Ovary (tissue), 9 donors: Measurements from ENCODE around the gene MGAT5. TPM values are rescaled to one million over a fixed set of nuclear protein-coding genes. Genes with fewer than 3 reads are reported as not detected.

Experiments
- DNase-seq, 5 donors: peaks; one replicate each; pipeline ENCODE4 v3.0.0-alpha.2; 2019 to 2020
- H3K27ac ChIP-seq, 2 donors: fragments of 200-600 bp; one replicate each; pipeline versions ENCODE4 v1.5.1 to v1.8.0; 2019 to 2022
- H3K27me3 ChIP-seq: fragments of 200-600 bp; one replicate; pipeline ENCODE4 v1.8.0; 2022
- H3K36me3 ChIP-seq: fragments of 200-600 bp; sonication (generic); one replicate; pipeline ENCODE4 v1.5.1; 2019
- H3K4me1 ChIP-seq: one replicate; pipeline ENCODE4 v1.8.1; 2013; ENCODE audit warnings: mild to moderate bottlenecking, moderate library complexity; ENCODE audit not compliant: insufficient read depth
- H3K4me3 ChIP-seq: fragments of 200-600 bp; sonication (generic); one replicate; pipeline ENCODE4 v1.5.1; 2017
- H3K9me3 ChIP-seq, 2 donors: fragments of 200-600 bp in 1 of 2; sonication (generic) in 1 of 2; one replicate each; pipeline versions ENCODE4 v1.5.1 to v1.8.1; 2013 to 2019; ENCODE audit warnings: mild to moderate bottlenecking in 1 of 2, moderate library complexity in 1 of 2
- CTCF ChIP-seq, 3 donors: fragments of 450-650 bp in 2 of 3; fragments of 200-600 bp in 1 of 3; IDR thresholded peaks; one replicate each; pipeline versions ENCODE4 v1.5.1 to v1.8.0; 2016 to 2022; ENCODE audit warnings: antibody characterized with exemption in 3 of 3, mild to moderate bottlenecking in 1 of 3
- EP300 ChIP-seq: sonication (generic); formaldehyde crosslinking; IDR thresholded peaks from one replicate; pipeline ENCODE4 v1.6.1; 2017; ENCODE audit warnings: antibody characterized with exemption
- POLR2A ChIP-seq: fragments of 450-650 bp; IDR thresholded peaks from one replicate; pipeline ENCODE4 v1.6.1; 2017; ENCODE audit warnings: antibody characterized with exemption, mild to moderate bottlenecking, moderate library complexity
- WGBS, 3 donors: extraction: QIAGEN DNeasy Blood & Tissue Kit in 1 of 3; methylation state at CpG; one replicate each; pipeline versions ENCODE4 v1.1.5 to v1.1.7; 2013 to 2017; 5-methylcytosine and 5-hydroxymethylcytosine counted together
- intact Hi-C, 4 donors: fragments of 100-400 bp; cut with DNase I; formaldehyde crosslinking; loops; one replicate each; pipeline versions ENCODE4 v1.11.0 to v1.15.1; 2022 to 2023
- polyA plus RNA-seq, 2 donors: library from polyadenylated mRNA; stranded (reverse); fragments of 200-250 nt in 1 of 2; fragments of 350-450 nt in 1 of 2; fragmentation: Illumina TruSeq in 1 of 2; extraction: RNeasy Lipid Tissue Mini Kit (QIAGEN cat#74804) in 1 of 2; gene quantifications; one replicate each; pipeline ENCODE4 v1.2.3, GENCODE V29; 2013 to 2014
- total RNA-seq, 7 donors: library from RNA; depleted of rRNA in 2 of 7; stranded (reverse); fragments of >200 nt in 2 of 7; fragmentation: NEBNext Ultra II Directional in 3 of 7; extraction: Animal tissue kit (Norgen Biotek cat#: 25700) in 3 of 7; gene quantifications; one replicate each; pipeline versions ENCODE4 v1.1.0 to v1.2.4, GENCODE V29; 2016 to 2023
- donor health status: DM: no; HTN: no; CAD: no; lungs with moderate emphysema.
- donor health status: DM: no; HTN: no; CAD: no.
- donor health status: Bipolar disorder and iron deficiency.
- donor health status: DM: yes; HTN: yes; CAD: no.
- donor health status: DM: no; HTN: no; CAD: no.
- donor health status: DM: yes; HTN: yes; CAD: no.

The MGAT5 gene
- total and polyA plus RNA-seq, 9 donors, result 11.3 to 61.2 (median 32.4) TPM

DNA sequence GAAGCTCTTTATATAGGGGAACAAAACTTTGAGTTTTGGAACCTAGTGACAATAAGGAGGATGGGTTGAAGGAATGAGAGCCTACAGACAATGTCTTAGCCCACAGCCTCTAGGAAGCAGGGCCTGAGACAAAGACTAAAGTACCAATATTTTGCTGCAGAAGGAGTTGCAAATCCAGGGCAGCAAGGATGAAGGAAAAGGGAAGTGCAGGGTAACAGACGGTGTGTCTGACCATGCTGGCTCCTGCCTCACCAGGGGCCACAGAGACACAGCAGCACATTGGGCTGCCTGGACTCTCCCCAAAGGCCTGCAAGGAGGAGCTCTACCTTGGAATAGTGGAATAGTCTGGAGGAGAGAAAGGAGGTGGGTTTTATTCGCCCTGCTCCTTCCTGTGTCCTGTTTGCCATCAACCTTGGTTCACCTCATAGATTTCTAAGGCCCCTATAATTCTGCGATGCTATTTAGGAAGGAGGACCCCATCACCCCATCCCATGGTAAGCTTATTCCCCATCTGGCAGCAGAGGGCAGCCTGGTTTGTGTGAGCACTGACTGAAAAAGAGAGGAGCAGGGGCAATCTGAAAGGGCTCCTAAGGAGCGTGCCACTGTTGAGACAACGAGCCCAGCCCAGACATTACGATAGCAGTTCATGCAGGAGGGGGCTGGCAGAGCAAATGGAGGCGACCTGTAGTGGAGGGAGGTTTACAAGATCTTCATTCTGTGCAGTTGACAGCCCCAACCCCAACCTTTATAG is 143.4 kb downstream of the MGAT5 start:
- no peaks in the 10 kb centered on the region for H3K9me3 ChIP-seq
- H3K4me1 ChIP-seq, result peaks cover 11% of the 10 kb centered on the region
- no peaks in the 10 kb centered on the region for H3K36me3 ChIP-seq
- TF ChIP-seq POLR2A (no peak), EP300 (no peak), CTCF (IDR thresholded peaks at IDR 0.05) (no peak)
- H3K27me3 ChIP-seq, result no peaks in the 10 kb centered on the region
- intact Hi-C loops, result no loop called here
- no peak overlapping the region for H3K4me3 ChIP-seq
- 97 to 99% (median 97%) methylated on average over 7 of the region's 7 CpGs for WGBS, 3 donors
- H3K27ac ChIP-seq, result no peak overlapping the region
- no peak for DNase-seq

- Histone ChIP-seq H3K4me3 (no peak overlapping the region), H3K36me3 (no peaks in the 10 kb centered on the region), H3K27ac (no peak overlapping the region), H3K9me3 (no peaks in the 10 kb centered on the region), H3K27me3 (no peaks in the 10 kb centered on the region), H3K4me1 (peaks cover 11% of the 10 kb centered on the region)
- no peak for DNase-seq
- intact Hi-C loops, result no loop called here
- TF ChIP-seq POLR2A (no peak), CTCF (IDR thresholded peaks at IDR 0.05) (no peak), EP300 (no peak)
- WGBS, 3 donors, result 95% methylated on average over 6 of the region's 6 CpGs
Measured at GRCh38 chr2:134398300-134398699, 144.4 kb downstream of the MGAT5 start.

- Histone ChIP-seq H3K27me3 (no peaks in the 10 kb centered on the region), H3K9me3 (no peaks in the 10 kb centered on the region), H3K36me3 (no peaks in the 10 kb centered on the region), H3K4me1 (peaks cover 5% of the 10 kb centered on the region), H3K4me3 (no peak overlapping the region), H3K27ac (no peak overlapping the region)
- DNase-seq, result no peak
- 95 to 100% (median 96%) methylated on average over 2 of the region's 2 CpGs for WGBS, 3 donors
- intact Hi-C loops, result no loop called here
- TF ChIP-seq EP300, result no peak
Measured at GRCh38 chr2:134399096-134399495, 145.2 kb downstream of the MGAT5 start.

DNA sequence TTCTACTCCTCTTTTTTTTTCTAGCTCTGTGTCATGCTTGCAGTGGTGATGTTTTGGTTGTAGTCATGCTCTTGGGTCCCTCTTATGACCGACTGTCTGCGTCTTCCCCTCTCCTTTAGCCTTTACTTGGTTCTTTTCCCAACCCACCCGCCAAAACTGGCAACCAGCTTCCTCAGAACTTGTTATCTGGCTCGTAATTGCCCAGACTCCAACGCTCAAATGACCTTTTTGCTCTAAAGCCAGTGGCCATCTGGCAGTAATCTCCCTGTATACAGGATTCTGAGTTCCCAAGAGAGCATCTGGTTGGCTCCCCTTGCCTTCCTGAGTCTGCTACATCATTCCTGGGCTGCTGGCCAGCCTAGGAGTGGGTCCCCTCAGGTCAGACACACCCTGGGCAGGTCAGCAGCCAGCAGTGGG is 147.2 kb downstream of the MGAT5 start:
- no peak for TF ChIP-seq EP300
- no peak for TF ChIP-seq POLR2A
- TF ChIP-seq CTCF (IDR thresholded peaks at IDR 0.05), result no peak
- peaks cover 3% of the 10 kb centered on the region for H3K4me1 ChIP-seq
- intact Hi-C loops, result loop anchor here in 1 of 4 donors (10.0 kb wide), 1 partner anchor 276 kb away; no protein-coding TSS in a partner anchor
- no peaks in the 10 kb centered on the region for H3K36me3 ChIP-seq
- no peaks in the 10 kb centered on the region for H3K9me3 ChIP-seq
- H3K27me3 ChIP-seq, result no peaks in the 10 kb centered on the region
- H3K27ac ChIP-seq, result no peak overlapping the region
- DNase-seq, result no peak
- no peak overlapping the region for H3K4me3 ChIP-seq
- WGBS, 3 donors, result 62 to 70% (median 65%) methylated on average over 5 of the region's 5 CpGs

DNA sequence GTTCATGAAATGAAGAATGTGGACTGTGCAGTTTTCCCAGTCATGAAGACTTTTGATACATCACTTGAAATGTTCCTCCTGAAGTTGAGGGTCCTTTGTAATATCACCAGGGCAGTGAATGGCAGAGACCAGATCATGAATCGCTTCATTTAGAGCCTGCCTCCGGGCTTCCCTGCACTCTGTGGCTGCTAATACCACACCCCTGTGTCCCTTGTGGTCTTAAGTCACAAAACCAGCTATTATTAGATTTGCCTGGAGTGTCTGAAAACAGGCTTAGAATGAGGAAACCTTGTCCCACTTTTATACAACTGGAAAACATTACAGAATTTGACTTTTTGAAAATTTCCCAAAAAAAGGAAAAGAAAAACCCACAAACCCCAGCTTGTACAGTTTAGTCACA is 147.9 kb downstream of the MGAT5 start:
- WGBS, 3 donors, result 72 to 81% (median 77%) methylated on average over 2 of the region's 2 CpGs
- TF ChIP-seq POLR2A (no peak), CTCF (IDR thresholded peaks at IDR 0.05) (no peak), EP300 (no peak)
- Histone ChIP-seq H3K27ac (no peak overlapping the region), H3K4me3 (no peak overlapping the region), H3K36me3 (no peaks in the 10 kb centered on the region), H3K27me3 (no peaks in the 10 kb centered on the region), H3K9me3 (no peaks in the 10 kb centered on the region), H3K4me1 (peaks cover 3% of the 10 kb centered on the region)
- no peak for DNase-seq
- intact Hi-C loops, result loop anchor here in 1 of 4 donors (10.0 kb wide), 1 partner anchor 277 kb away; no protein-coding TSS in a partner anchor
